NCI-H2227 treated with DMSO at 0.1 percent for 48 hours (cell line): Measurements from ENCODE around the gene DPH6.
A peak's percentile ranks its signal among the peaks of the same experiment; 100 is the strongest.
"Not testable (repeated sequence)": the region's sequence is repeated elsewhere in the genome, so short reads cannot be mapped to it uniquely, and the experiment has no call there.

Experiments
- DNase-seq: peaks from one replicate; lab custom pipeline; 2025; lab: John Stamatoyannopoulos, UW

Gene DPH6, protein sequence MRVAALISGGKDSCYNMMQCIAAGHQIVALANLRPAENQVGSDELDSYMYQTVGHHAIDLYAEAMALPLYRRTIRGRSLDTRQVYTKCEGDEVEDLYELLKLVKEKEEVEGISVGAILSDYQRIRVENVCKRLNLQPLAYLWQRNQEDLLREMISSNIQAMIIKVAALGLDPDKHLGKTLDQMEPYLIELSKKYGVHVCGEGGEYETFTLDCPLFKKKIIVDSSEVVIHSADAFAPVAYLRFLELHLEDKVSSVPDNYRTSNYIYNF

DNA sequence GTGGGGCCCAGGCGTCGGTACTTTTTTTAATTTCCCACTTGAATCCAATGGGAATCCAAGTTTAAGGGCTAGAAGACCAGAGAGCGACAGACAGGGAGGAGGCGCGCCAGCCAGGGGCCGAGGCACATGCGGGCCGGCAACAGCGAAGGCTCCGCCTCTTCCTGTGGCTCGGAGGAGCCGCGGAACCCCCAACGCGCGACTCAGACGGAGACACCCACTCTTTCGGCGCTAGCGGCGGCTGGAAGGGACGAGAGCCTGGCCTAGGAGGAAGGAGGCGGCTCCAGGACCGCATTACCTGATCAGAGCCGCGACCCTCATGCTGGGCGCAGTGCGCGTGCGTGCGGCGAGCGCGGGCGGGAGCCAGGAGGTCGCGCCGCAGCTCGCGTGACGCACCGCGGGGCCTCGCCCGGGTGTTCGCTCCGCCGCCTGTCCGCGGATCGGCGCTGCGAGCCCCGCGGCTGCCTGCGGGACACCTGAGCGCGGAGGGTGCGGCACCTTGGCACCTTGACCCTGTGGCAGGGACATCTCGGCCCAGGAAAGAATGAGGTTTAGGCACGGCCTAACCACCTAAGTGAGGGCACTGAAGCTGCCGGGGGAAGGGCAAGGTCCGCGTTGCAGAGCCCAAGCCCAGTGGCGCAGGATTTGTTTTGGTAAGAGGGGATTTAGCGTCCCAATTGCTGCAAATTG, at the start of gene DPH6:
DPH6 (minus strand) TSS at position 342 of the 687 bp plus-strand sequence; CDS start at position 318, 24 bp downstream.
- peak; percentile 80 for DNase-seq

DNA sequence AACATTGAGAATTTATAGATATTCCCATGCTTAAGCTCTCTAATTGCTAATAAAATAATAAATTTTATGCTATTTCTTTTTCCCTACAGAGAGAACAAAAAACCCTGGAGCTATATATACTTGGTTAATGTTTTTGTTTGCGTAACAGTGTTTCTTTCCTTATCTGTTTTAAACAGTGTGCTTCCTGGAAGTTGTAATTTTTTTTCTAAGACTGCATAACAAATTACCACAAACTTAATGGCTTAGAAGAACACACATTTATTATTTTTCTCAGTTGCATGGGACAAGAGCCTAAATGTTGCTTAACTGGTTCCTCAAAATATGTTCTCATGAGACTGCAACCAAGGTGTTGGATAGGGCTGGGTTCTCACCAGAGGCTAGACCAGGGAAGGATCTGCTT, 49.7 kb upstream of the DPH6 start:
- no peak for DNase-seq

DNA sequence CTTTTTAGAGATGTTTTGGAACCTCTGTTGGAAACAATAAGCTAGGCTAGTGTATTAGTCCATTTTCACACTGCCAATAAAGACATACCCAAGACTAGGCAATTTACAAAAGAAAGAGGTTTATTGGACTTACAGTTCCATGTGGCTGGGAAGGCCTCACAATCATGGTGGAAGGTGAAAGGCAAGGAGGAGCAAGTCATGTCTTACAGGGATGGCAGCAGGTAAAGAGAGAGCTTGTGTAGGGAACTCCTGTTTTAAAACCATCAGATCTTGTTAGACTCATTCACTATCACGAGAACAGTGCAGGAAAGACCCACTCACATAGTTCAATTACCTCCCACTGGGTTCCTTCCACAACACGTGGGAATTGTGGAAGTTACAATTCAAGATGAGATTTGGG, 46.0 kb upstream of the DPH6 start:
- DNase-seq, result not testable (repeated sequence)

DNA sequence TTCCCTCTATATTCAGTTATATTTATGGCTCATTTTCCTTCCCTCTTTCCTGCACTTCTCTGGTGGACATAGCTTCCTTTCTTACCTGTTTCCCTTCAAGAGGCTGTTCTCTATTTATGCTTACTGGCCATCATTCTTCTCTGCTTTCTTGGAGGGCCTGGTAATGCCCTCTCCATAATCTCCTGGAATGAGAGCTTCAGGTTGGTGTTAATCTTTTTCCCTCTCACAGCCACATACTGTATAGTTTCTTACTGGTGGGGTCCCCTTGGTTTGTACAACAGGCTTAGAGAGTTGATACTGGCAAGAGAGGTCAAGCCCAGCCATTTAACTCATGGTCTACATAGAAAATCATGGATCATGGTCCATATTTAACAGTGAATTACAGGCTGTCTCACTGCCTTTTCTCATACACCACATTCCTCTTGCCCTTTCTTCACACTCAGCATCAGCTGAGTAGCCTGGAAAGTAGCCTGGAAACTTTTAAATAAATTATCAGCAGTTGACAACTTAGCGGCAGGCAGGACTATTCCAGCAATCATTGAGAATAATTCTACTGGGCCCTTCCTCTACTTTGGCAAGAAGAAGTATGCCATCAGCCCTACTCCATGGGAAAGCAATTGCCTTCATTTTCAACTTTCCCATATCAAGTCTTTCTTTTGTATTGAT, 38.0 kb upstream of the DPH6 start:
- DNase-seq, result no peak

DNA sequence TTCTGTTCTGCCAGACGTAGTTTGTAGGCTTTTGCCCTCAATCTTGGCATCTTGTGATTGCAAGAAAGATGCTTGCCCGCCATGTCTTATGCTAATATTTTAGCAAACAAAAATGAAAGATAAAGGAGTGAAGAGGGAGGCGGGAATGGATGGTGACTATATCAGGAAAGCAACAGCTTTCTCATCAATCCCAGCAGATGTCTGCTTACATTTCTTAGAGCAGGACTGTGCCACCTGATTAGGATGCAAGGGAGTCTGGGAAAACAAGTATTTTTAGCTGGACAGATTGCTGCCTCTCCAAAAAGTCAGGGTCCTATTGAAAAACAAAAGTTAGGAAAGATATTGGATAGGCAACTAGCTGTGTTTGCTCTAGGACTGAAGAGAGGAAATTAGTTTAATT, 34.6 kb upstream of the DPH6 start:
- no peak for DNase-seq

DNA sequence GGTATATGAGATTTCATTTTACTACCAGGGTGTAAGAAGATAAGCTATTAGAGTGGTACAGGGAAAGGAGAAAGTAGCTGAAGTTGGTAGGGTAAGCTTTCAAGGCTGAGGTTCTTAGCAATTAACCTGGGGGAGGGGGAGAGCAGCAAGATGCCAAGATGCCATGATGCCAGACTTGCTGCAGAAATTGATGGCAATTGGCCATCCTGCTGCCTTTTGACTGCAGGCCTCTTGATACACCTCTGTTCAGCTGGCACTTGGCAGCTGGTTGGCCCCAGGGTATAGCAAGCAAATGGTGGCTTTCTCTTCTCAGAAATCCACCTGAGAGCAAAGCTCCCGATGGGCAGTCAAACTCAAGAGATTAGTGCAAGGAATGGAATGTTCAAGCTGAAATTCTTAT, 21.4 kb upstream of the DPH6 start:
- no peak for DNase-seq

DNA sequence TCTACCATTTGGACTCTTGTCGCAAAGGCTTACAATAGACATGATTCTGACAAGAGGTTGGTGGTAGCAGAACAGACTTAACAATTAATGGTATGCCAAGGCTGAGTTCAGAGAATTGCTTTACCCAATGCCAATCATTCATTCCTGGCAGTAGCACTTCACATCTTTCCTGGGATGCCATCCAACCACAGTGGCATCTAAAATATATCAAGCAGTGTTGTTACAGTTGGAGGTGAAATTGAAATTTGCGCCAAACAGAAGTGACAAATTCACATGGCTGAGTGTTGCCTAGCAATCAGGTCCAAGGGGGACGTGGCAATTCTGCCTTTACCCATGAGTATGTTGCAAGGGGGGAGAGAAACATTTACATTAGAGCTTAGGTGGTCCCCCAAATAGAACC, 21.0 kb upstream of the DPH6 start:
- DNase-seq, result no peak

DNA sequence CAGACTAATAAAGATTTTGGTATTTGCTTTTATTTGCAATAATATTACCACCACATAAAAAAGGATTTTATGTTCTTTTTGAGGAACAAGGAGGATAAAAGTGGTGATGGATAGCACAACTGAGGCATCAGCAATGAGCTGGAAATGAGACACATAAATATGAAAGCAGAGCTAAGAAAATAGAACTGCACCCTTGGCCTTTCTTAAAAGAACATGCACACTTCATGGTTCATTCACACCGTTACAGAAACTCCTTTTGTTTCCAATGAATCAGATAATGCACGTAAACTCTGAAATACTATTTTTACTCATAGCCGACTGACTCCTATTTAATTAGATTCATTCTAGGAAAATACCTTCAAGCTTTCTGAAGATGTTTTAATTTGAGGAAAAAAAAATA, 19.9 kb upstream of the DPH6 start:
- no peak for DNase-seq

DNA sequence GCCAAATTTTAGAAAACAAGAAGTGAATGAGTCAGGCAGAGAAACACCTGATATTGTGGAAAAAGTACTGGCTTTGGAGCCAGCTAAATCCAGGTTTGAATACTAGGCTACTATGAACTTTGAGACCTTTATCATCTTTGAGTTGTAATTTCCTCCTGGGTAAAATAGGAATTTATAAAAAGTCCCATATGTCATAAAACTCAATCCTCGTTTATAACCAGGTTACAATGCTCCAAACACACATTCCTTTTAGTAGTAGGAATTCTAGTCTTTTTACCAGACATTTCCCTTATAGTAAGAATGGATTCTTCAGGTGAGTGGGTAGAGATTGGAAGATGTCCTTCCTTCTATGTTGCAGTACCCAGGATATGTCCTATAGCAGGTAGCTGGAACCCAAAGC, 16.7 kb upstream of the DPH6 start:
- DNase-seq, result no peak

DNA sequence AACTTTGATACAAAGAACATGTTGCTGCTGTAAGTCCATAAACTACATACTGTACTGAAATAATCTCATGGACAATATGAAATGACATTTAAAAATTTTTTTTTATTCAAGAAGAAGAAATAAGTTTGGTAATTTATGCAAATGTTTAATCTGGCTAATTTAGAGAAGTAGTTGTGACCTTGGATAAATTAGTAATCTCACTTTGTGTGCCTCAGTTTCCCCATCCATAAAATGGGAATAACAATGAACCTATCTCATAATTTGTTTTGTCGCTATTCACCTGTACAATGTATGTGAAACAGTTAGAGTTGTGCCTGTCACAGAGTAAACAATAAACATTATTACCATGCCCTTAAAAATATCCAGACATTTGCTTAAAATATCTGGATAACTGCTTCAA, 15.3 kb upstream of the DPH6 start:
- no peak for DNase-seq

DNA sequence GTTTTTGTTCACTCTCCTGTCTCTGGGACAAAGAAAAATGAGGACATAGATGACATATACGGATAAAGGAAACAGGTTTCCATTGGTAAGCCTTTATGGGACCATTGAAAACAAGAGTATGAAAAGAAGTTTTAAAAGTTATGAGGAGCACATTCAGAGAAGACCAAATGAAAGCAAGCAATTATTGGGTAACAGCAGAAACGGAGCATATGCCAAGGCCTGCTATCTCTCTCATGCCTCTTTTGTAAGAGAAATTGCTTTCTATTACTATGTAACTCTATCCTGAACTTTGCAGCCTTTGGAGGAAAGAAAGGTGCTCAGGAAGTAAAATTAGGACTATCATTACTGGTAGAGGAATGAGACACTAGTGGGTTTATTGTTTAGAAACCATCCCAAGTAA, 14.9 kb upstream of the DPH6 start:
- DNase-seq, result no peak

DNA sequence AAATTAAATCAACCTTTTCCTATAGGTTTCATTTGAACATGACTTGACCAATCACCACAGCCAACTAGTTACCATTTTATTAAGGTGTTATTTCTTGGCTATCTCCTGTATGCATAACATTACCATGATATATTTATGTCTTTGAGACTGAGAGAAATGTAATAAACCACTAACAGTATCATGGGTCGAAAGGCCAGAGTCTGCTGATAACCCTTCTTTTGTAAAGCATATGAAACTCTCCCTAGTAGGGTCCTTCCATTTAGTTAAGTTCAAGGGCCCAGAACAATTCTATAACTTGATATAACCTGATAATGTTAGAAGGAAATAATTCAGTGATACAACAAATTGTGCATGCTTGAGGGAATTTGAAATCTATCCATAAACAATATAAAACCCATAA, 14.3 kb upstream of the DPH6 start:
- DNase-seq, result no peak

DNA sequence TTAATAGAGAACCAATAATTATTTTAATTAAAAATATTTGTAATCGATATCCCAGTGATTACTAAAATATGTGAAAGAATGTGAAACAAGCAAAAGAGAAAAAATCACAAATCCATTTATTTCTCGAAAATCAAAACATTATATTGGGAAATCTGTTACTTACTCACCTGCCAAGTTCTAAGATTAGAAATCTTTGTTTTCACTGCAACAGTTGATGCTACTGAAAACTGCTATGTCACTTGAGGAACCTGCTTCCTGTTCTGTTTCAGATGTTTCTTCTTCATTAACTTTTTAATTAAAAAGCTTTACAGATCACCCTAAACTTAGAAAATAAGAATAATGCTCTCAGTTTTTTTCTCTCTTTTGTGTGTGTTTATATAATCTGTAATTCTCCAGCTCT, 13.7 kb upstream of the DPH6 start:
- no peak for DNase-seq

DNA sequence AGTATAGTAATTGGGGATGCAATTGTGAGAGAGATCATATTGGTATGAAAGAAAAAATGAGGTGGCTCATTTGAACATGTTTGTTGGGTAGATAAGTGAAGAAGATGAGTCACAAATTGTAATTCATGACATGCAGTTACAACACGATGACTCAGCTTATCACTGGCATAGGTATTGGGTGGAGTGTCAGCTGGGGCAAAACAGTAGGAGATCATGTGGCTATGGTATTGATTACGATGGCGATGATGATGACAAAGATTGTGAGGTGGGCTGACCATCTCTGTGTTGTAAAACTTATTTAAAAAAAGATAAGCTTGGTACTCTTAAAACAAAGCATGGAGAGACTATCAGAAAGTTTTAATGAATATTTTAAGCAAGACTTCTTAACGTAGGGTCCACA, 11.6 kb upstream of the DPH6 start:
- no peak for DNase-seq

DNA sequence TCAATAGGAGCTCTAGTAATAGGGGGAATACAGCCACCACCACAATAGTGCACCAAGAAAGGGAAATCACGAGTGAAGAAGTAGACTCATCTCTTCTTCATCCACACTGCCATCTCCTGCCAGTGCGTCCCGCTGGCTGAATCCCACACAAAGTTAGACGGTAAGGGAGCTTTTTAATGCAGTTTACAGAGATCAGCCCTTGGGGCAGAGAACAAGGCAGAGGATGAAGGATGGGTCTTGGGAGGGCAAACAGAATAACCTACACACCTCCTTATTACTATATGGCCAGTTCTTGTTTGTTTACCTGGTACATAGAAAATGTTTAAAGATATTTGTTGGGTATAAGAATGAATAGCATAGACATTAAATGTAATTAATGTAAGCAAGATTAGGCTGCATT, 11.0 kb upstream of the DPH6 start:
- no peak for DNase-seq

DNA sequence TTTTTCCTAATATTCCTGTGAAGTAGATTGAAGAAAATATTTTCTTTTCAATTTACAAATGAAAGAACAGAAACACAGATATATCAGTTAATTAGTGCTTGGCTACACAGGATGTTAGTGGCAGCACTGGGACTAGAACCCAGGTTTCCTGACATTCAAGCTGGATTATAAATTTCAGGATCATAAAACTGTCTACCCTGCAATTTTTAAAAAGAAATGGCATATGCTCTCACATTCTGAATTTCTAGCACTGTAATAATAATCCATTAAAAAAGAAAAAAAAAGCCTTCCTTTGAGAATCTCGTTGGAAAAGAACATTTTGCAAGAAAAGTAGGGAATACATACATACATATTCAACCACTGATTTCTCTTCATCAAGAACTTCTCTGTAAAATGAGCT, 9.3 kb upstream of the DPH6 start:
- no peak for DNase-seq

DNA sequence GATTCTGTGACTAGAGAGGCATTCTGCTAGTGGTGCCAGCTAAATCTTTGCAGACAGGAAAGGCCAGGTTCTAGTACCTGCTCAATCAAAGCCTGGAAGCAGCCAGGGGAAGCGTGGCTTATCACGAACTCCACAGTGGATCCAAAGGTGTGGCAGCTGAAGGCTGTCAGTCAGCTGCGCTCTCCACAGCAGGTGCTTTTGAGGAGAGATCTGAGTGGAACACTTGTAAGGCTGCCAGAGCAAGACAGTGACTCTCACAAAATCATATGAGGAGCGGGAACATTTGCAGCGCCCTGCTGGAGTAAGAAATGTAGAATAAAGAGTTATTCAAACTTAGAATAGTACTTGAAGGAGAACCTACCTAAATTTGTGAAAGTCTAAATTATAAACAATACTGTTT, 5.0 kb upstream of the DPH6 start:
- no peak for DNase-seq

DNA sequence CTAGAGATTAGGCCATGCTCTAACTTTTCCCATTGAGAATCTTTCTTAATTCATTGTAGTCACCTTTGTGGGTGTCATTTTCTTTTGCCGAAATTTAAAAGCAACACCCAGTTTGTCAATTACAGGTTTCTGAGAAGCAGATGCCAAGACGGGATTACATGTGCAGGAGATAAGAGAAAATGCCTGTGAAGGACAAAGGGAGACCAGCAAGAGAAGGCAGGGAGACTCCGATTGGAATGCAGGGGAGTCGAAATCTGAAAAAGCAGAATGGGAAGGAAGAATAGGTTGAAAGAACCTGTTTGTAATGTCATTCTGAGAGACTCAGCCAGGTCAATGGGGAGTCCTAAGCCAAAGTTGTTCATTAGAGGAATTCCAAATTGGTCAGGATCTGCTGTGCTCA, 3.6 kb upstream of the DPH6 start:
- no peak for DNase-seq

DNA sequence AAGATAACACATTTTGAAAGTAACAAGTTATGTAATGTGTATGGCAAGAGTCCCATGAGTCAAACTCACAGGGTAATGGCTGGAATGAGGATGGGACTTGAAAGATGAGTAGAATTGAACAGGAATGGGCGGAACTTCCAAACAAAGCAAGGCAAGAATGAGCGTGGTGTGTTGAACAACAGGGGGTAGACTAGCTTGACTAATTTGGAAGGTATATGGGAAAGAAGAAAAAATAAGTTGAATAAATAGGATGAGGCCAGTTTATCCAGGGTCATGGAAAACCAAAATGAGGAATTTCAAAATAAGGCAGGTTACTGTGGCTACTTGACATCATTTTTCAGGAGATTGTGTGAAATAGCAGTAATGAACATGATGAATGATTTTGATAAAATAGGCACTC, 2.5 kb upstream of the DPH6 start:
- DNase-seq, result no peak

DNA sequence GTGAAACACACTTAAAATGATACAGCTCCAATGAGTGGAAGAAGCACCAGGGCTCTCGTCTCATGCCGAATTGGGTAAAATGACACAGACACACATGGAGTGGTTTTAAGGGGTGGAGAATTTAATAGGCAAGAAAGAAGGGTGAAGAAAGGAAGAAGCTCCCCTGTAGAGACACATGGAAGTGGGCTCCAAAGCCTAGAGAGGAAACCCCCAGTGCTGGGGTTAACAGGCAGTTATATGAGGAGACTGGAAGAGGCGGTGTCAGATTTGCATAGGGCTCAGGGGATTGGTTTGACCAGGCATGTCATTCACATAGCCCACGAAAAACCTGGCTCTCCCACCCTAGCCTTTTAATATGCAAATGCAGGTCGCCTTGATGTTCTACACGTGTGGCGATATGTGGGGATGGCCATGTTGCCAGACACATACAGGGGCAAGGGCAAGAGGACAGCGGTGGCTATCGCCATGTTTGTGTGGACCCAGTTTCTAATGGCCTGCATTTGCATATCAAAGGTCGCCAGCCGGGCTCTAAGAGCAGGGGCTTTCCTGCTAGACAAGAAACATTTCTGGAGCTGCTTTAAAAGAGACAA, 1.9 kb upstream of the DPH6 start:
- DNase-seq, result no peak

DNA sequence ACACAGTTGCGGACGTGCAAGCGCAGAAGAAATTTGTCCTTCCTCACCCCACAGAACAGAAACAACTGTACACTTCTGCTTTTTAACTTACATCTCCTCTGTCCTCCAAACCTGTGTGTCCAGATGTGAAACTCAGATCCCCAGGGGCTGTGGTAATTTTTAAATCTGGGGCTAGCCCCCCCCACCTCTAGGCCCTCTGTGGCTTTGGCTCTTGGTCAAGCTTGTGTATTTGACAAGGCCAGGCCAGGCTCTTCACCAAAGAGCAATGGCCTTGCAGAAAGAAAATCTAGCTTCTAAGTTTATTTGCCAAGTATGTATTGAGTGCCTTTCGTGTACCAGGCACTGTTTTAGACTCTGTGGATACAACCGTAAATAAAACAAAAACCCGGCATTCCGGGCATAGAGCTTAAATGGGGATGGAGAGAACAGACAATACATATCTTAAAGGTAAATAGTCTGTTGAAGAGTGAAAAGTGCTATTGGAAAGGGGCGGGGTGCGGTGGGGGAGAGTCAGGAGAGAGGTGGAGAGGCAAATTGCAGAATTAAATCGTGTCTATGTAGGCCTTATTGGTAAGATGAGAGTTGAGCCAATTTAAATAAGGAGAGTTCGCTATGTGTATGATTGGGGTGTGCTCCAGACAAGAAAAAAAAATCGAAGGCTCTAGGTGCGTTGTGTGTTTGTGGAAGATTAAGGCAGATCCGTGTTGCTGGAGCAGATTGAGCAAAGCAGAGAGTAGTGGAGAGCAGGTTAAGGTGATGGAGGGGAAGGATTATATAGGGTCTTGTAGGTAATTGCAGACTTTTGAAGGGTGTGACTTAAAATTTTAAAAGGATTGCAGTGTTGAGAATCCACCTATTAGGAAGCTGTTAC, 781 bp upstream of the DPH6 start:
- no peak for DNase-seq

DNA sequence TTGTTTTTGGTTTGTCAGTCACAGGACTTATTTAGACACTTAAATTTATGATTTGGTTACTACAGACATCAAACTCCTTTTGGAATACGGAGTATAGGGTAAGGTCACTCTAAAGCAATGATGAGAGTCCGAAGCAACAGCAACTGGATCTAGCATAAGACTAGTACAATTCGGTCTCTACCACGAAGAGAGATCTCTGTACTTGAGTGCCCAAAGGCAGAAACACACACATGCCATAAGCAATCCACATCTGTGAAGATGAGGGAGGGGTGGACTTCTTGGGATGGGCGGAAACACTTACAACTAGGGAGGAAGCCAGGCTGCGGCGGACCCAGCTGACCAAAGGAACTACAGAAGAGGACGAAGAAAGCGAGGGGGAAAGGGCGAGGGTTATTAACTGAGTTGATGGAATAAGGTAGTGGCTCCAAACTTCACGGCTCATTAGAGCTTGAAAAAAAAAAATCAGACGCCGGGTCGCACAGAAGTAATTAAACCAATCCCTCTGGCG, 595 bp downstream of the DPH6 start:
- DNase-seq, result peak; percentile 80
